ENCODE data around the gene HPN.
"Not testable (repeated sequence)": the region's sequence is repeated elsewhere in the genome, so short reads cannot be mapped to it uniquely, and the experiment has no call there.

HPN gene

DNA sequence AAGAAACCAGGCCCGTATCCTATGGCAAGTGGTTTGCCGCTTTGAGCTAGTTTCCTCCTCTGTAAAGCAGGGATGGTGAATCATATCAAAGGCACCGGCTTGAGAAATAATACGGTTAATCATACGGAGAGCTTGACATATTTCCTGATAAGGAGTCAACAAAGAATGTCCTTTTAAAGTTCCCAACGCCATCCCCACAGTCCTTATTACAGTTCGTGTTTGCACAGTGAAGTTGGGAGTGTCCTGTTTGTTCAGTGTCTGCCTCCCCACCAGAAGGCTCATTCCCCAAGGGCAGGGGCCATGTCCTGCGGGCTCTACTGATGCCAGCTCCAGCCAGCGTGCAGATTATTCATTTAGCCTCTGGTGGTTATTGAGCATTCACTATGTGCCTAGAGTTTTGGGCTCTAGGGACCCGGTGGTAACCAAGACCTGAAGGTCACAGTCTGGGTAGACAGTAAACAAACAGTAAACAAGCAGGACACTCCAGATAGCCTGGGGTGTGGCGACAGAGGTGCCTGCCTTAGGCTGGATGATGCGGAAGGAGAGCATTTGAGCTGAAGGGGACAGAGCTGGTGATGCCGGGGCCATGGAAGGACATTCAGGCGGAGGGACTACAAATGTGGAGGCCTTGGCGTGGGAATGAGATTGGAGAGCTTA is 35.1 kb upstream of the HPN start:
- Histone ChIP-seq H3K4me1 (ENCODE audit: control insufficient read depth, low read length) (peaks cover 25% of the 10 kb centered on the region), H3K4me2 (ENCODE audit: low read length) (no peak overlapping the region), H3K36me3 (ENCODE audit: control insufficient read depth, low read length) (peaks cover 77% of the 10 kb centered on the region), H3K79me2 (ENCODE audit: control insufficient read depth, low read length) (peaks cover 57% of the 10 kb centered on the region), H3K4me3 (ENCODE audit: low read length) (no peak overlapping the region), H3K9me2 (replicated peaks; ENCODE audit: control insufficient read depth, low read length) (no peaks in the 10 kb centered on the region), H3K9me3 (ENCODE audit: control insufficient read depth, insufficient read depth, low read length) (no peaks in the 10 kb centered on the region), H3K27me3 (ENCODE audit: control insufficient read depth, low read length) (no peaks in the 10 kb centered on the region), H3K27ac (ENCODE audit: low read depth, low read length) (no peak overlapping the region), H3F3A (ENCODE audit: control insufficient read depth, insufficient read depth) (0 out of 2 replicates have a peak, but pooled peaks cover 4% of the 10 kb centered on the region), H4K20me1 (ENCODE audit: control insufficient read depth, insufficient read depth, low read depth, low read length) (peaks cover 26% of the 10 kb centered on the region)
- TF ChIP-seq, protein P1, sequence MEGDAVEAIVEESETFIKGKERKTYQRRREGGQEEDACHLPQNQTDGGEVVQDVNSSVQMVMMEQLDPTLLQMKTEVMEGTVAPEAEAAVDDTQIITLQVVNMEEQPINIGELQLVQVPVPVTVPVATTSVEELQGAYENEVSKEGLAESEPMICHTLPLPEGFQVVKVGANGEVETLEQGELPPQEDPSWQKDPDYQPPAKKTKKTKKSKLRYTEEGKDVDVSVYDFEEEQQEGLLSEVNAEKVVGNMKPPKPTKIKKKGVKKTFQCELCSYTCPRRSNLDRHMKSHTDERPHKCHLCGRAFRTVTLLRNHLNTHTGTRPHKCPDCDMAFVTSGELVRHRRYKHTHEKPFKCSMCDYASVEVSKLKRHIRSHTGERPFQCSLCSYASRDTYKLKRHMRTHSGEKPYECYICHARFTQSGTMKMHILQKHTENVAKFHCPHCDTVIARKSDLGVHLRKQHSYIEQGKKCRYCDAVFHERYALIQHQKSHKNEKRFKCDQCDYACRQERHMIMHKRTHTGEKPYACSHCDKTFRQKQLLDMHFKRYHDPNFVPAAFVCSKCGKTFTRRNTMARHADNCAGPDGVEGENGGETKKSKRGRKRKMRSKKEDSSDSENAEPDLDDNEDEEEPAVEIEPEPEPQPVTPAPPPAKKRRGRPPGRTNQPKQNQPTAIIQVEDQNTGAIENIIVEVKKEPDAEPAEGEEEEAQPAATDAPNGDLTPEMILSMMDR (IDR thresholded peaks at IDR 0.05; ENCODE audit: low read depth, low read length, poor library complexity, severe bottlenecking) = no peak
- no peak for TF ChIP-seq EZH2phosphoT487 (IDR thresholded peaks at IDR 0.05; ENCODE audit: borderline replicate concordance, low read length)

DNA sequence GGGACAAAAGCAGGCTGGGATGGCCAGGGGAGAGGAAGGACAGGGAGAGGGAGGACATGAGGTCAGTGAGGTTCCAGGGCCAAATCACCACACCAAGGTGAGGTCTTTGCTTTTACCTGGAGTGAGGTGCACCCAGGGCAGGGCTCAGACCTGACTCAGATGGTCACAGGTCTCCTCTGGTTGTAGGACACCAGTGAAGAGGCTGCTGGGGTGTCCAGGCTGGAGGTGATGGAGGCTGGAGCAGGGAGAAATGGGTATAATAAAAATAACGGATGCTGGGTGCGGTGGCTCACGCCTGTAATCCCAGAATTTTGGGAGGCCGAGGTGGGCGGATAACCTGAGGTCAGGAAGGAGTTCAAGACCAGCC is 34.5 kb upstream of the HPN start:
- Histone ChIP-seq H3K4me1 (ENCODE audit: control insufficient read depth, low read length) (peaks cover 20% of the 10 kb centered on the region), H3K27ac (ENCODE audit: low read depth, low read length) (no peak overlapping the region), H3K27me3 (ENCODE audit: control insufficient read depth, low read length) (no peaks in the 10 kb centered on the region), H3K36me3 (ENCODE audit: control insufficient read depth, low read length) (peaks cover 77% of the 10 kb centered on the region), H3K9me3 (ENCODE audit: control insufficient read depth, insufficient read depth, low read length) (no peaks in the 10 kb centered on the region), H4K20me1 (ENCODE audit: control insufficient read depth, insufficient read depth, low read depth, low read length) (peaks cover 25% of the 10 kb centered on the region), H3K9me2 (replicated peaks; ENCODE audit: control insufficient read depth, low read length) (no peaks in the 10 kb centered on the region), H3F3A (ENCODE audit: control insufficient read depth, insufficient read depth) (0 out of 2 replicates have a peak, but pooled peaks cover 3% of the 10 kb centered on the region), H3K79me2 (ENCODE audit: control insufficient read depth, low read length) (peaks cover 52% of the 10 kb centered on the region), H3K4me3 (ENCODE audit: low read length) (no peak overlapping the region), H3K4me2 (ENCODE audit: low read length) (no peak overlapping the region)
- TF ChIP-seq, protein P1 (IDR thresholded peaks at IDR 0.05; ENCODE audit: low read depth, low read length, poor library complexity, severe bottlenecking) = no peak
- TF ChIP-seq EZH2phosphoT487 (IDR thresholded peaks at IDR 0.05; ENCODE audit: borderline replicate concordance, low read length) = no peak

DNA sequence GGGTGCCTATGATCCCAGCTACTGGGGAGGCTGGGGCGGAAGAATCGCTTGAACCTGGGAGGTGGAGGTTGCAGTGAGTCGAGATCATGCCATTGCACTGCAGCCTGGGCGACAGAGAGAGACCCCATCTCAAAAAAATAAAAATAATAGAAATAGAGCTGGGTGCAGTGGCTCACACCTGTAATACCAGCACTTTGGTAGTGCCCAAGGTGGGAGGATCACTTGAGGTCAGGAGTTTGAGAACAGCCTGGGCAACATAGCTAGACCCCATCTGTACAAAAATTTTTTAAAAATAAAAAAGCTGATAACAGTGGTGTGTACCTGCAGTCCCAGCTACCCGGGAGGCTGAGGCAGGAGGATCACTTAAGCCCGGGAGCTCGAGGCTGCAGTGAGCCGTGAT is 34.1 kb upstream of the HPN start:
- not testable (repeated sequence) for H3K27ac ChIP-seq (ENCODE audit: low read depth, low read length); H3K9me2 ChIP-seq (replicated peaks; ENCODE audit: control insufficient read depth, low read length); H3K27me3 ChIP-seq (ENCODE audit: control insufficient read depth, low read length); H3K4me3 ChIP-seq (ENCODE audit: low read length); H3K4me2 ChIP-seq (ENCODE audit: low read length); H3F3A ChIP-seq (ENCODE audit: control insufficient read depth, insufficient read depth); H3K9me3 ChIP-seq (ENCODE audit: control insufficient read depth, insufficient read depth, low read length)
- H3K79me2 ChIP-seq (ENCODE audit: control insufficient read depth, low read length) = peaks cover 47% of the 10 kb centered on the region
- H3K36me3 ChIP-seq (ENCODE audit: control insufficient read depth, low read length) = peaks cover 77% of the 10 kb centered on the region
- H3K4me1 ChIP-seq (ENCODE audit: control insufficient read depth, low read length) = peaks cover 19% of the 10 kb centered on the region
- H4K20me1 ChIP-seq (ENCODE audit: control insufficient read depth, insufficient read depth, low read depth, low read length) = peaks cover 22% of the 10 kb centered on the region

DNA sequence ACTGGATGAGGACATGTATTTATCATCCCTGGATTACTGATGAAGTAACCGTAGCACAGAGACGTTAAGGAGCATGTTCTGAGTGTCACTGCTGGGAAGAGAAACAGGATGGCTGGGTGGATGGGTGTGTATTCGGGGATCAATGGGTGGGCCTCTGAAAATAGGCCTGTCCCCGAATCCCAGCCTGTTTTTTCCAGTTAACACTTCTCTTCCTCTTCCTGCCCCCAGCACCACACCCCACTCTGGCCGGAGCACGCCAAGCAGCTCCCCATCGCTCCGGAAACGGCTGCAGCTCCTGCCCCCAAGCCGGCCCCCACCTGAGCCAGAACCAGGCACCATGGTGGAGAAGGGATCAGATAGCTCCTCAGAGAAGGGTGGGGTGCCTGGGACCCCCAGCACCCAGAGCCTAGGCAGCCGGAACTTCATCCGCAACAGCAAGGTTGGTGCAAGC is 32.6 kb upstream of the HPN start:
- no peak overlapping the region for H3K4me2 ChIP-seq (ENCODE audit: low read length)
- no peaks in the 10 kb centered on the region for H3K9me2 ChIP-seq (replicated peaks; ENCODE audit: control insufficient read depth, low read length)
- no peaks in the 10 kb centered on the region for H3K27me3 ChIP-seq (ENCODE audit: control insufficient read depth, low read length)
- H3K4me3 ChIP-seq (ENCODE audit: low read length) = no peak overlapping the region
- peaks cover 79% of the 10 kb centered on the region for H3K36me3 ChIP-seq (ENCODE audit: control insufficient read depth, low read length)
- H3K9me3 ChIP-seq (ENCODE audit: control insufficient read depth, insufficient read depth, low read length) = no peaks in the 10 kb centered on the region
- H3K27ac ChIP-seq (ENCODE audit: low read depth, low read length) = no peak overlapping the region
- H3K79me2 ChIP-seq (ENCODE audit: control insufficient read depth, low read length) = peaks cover 33% of the 10 kb centered on the region
- TF ChIP-seq EZH2phosphoT487 (IDR thresholded peaks at IDR 0.05; ENCODE audit: borderline replicate concordance, low read length) = no peak
- TF ChIP-seq, protein P1 (IDR thresholded peaks at IDR 0.05; ENCODE audit: low read depth, low read length, poor library complexity, severe bottlenecking) = no peak
- H3F3A ChIP-seq (ENCODE audit: control insufficient read depth, insufficient read depth) = no peaks in the 10 kb centered on the region
- H4K20me1 ChIP-seq (ENCODE audit: control insufficient read depth, insufficient read depth, low read depth, low read length) = peaks cover 10% of the 10 kb centered on the region
- H3K4me1 ChIP-seq (ENCODE audit: control insufficient read depth, low read length) = peaks cover 8% of the 10 kb centered on the region

Measured in DOHH2 (cell line).